Fibroblast of the conjunctiva (primary cell): ENCODE measurements around the gene TFAP2A.

Experiments used
- DNase-seq: peaks from one replicate; pipeline ENCODE4 v3.0.0-alpha.2; 2010; ENCODE audit warnings: low read depth

The TFAP2A gene

DNA sequence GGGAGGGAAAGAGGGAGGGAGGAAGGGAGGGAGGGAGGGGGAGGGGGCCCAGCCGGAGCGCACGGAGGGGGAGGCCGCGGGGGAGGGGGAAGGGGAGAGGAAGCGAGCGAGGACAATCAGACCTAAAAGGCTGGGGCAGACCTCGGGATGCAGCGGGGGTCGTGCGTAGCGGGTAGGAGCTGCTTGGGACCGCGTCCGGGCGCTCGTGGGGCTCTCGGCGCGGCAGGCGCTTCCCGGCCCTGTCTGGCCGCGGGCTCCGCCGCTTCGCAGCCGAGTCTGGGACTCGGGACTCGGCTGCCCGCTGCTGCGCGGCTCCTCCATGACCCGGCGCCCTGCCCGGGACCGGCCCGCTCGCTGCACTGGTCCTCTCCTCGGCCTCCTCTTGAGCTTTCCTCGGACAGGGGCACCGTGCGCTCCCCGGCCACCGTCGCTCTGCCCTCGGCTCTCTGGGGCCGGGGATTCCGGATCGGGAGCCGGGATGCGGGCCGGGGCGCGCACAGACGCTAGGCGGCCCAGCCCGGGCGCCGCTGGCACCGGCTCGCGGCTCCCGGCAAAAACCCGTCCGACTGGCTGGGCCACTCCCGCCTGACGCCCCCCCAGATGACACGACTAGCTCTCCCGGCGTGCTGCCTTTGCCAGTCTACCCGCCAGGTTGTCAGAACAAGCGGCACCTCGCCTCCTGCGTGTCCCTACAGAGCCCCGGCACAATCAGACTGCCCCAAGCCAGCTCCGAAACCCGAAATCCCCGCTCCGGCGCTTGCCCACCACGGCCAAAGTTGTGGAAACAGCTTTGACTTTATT lies 2.2 kb downstream of the TFAP2A start:
- no peak for DNase-seq

DNA sequence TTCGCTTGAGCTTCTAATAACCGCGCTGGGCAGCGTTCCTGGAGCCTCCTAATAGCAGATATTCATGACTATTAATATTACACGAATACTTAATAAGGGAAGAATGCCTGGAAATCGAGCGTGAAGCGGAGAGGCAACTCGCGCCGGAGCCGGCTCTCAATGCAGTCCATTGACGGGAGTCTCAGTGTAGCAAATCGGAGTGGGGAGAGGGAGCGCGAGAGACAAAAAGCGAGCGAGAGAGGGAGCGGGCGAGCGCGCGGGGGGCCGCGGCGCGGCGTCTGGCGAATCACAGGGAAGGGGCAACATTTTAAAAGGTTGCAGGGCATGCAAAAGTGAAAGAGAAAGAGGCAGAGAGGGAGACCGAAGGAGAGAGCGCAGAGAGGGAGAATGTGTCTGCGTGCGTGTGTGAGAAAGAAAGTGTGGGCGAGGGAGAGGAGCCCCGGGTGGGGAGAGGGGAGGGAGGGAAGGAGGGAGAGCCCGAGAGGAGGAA lies 2.9 kb downstream of the TFAP2A start:
- DNase-seq: peak; percentile 78

DNA sequence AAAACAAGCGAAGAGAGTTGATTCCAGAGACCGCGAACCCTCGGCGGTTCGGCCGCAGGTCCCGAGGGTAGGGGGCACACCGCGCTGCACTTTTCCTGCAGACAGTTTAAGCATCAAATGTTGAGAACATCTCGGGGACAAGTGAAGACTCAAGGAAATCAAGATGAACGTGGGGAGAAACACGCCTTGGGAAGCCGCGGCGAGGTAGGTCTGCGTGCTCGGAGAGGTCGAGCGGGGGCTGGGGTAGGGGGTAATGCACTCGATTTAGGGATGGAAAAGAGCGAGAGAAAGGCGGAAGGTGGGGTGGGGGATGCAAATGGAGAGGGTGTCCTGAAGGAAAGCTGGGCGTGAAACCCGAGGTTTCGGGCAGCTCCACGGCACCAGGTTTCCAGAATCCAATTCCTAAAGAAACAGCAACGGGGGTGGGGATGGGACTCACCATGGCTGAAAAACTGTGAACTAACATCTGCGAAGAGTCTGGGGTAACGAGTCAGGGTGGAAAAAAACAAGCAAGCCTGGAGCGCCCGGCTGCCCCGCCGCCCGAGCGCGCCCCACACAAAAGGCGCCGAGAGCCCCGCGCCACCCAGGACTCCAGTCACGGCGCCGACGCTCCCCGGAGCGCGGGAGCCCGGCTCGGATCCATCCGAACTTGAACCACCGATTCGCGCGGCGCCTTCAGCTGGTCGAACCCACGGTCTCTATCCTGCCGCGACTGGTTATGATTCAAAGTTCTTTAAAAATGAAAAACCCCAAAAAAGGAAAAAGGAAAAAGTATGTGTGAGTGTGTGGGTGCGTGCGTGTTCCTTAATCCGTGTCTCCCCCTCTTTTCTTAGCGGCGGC lies 3.5 kb downstream of the TFAP2A start:
- no peak for DNase-seq

DNA sequence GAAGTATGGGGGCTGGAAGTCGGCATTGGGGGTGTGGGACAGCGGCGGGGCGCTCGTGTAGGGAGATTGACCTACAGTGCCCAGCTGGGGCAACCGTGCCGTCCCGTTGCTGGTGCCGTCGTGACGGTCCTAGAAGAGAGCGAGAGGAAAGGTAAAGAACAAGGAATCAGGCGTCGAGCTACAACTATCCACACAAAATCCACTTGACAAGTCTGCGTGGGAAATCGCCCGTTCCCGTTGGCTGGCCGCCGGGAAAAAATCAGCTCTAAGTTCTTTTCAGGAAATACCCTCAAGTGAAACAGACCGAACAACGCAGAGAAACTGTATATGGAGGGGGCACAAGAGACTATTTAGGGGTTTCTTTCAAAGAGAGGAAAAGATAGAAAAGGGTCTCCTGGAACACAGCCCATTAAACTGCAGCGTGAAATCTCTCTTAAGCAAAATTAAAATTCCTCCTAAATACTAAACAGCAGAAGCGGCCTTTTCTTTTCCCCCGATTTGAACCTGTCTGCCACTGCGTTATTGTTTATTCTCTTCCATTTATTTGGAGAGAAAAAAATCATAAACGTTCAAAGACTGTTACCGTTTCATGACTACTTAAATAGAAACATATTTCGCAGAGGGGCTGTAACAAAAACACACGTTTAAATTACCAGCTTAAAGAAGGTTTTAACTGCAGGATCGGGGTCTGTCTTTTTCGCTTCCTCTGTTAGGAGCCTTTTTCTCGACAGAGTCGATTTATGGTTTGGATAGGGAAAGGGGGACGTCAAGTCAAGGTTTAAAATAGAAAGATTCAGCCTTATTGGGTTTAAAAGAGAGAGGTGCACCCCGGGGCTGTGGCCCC lies 4.4 kb downstream of the TFAP2A start:
- no peak for DNase-seq

DNA sequence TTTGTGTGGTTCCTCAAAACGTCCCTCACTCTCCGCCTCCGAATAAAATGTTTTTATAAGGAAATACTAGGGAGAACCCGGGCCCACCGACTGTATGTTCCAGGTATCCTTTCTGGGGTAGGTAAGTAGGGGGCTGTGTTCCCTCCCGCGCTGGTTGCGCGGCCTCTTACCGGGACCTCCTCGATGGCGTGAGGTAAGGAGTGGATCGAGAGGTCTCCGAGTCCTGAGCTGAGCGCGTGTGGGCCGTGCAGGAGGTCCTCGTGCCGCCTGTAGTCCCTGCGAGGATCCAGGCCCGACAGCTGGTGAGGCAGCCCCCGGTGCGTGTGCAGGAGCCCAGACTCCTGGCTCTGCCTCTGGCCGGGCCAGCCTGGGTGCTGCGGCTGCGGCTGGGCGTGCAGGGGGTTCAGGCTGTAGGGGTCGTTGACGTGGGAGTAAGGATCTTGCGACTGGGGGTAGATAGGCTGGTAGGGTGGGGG lies 5.1 kb downstream of the TFAP2A start:
- no peak for DNase-seq

DNA sequence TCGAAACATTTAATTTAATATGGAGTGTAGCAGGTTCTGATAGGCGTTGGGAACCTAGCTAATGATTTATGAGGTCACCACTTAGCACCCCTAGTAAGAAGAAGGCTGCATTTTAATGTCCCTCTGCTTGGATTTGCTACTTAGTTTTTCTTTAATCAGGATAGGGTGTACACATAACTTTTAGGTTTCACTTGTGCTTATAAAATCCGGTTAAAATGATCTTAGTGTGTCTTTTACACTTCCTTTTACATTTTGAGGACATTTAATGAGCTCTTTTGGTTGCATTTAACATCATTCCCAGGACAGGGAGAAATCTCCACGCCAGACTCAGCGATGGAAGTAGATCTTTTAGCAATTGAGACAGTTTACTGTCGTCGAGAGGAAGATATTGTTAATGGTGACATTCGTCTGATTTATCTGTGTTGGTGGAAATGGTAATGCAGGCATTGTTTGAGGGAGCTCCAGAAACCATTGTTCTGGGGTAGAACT lies 5.6 kb downstream of the TFAP2A start:
- no peak for DNase-seq

DNA sequence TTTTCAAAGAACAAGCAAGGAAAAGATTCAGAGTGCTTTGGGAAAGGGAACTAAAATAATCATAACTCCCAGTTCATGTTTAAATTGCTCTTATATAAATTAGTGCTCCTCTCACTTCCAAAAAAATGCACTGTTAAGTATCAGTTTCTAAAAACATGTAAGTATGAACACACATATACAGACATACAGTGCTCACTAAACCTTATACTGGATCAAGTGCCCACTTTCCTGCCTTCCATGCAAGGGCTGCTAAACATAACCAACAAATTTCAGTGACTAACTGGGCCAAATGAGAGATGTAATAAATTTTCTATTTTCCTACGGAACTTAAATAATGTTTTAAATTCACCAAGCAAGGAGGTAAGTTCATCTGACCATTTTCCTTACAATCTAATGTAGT lies 6.4 kb downstream of the TFAP2A start:
- DNase-seq: no peak

DNA sequence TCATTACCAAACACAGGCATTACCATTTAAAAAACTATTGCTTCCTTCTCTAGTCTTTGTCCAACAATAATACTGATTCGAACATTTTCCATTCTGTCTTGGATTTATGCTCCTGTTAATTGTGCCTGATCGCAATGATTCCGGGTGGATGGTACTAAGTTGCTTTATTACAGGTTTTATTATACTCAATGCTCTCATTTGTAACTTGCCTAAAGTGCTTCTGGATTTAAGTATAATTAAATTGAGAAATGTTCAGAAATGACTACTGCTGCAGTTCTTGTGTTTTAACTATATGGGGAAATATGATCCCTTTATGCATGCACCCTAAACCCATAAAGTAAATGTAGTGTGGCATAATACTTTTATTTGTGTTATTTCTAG lies 7.2 kb downstream of the TFAP2A start:
- DNase-seq: no peak

DNA sequence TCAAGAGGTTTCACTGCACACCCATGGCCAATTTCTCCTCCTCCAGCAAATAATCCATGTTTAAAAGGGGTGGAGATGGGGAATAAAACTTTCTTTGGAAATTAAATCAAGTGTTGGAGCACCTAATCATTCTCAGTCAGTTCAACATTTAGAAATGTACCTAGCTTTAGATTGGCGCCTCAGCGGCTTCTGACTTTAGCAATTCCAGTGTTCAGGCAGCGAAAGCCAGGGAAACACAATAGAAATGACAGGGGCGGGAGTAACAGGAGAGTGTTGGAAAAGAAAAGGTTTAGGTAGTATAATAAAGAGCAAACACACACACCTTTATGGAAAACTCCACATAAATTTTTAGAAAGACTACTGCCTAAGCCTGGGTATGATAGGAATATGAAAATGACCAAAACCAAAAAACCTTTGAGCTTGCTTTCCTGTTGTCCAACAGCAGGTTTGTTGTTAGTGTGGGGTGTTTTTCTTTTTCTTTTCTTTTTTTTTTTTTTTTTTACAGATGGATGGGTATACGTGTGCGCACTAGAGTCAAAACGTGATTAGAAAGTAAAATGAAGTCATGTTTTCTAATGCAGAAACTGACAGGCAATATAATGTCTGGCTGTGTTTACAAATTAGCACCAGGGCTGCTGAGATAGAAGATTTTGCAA lies 7.7 kb downstream of the TFAP2A start:
- no peak for DNase-seq

DNA sequence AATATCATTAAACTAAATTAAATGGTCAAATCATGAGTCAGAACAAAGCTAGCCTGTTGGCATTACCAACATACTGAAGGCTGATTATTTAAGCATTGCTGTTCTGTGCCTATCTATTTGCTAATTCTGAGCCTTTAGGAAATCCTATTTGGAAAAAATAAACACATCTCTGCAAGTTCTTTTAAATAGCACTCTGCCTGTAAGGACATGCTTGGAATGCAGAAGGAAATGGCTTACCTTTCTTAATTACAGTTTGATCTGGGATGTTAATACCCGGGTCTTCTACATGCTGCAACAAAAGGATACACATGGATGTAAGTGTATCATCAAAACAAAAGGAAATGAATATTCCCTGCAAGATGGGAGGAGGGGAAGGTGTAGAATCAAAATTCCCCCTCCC lies 8.3 kb downstream of the TFAP2A start:
- DNase-seq: no peak

DNA sequence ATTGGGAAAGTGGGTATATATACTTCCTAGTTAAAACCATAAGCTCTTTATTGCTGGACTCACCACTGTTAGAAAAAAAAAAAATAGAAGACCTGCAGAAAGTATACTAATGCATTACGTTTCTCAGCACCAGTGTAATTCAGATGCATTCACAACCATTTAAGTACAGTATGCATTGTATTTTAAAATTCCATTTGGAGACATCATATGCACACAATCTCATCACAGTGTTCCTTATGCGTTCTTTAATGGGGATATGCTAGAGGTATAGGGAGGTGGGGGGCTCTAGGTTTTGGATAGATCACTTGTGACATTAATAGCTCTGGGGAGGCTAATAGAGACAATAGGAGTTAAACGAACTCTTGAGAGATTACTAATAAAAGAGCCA lies 9.4 kb downstream of the TFAP2A start:
- DNase-seq: no peak

DNA sequence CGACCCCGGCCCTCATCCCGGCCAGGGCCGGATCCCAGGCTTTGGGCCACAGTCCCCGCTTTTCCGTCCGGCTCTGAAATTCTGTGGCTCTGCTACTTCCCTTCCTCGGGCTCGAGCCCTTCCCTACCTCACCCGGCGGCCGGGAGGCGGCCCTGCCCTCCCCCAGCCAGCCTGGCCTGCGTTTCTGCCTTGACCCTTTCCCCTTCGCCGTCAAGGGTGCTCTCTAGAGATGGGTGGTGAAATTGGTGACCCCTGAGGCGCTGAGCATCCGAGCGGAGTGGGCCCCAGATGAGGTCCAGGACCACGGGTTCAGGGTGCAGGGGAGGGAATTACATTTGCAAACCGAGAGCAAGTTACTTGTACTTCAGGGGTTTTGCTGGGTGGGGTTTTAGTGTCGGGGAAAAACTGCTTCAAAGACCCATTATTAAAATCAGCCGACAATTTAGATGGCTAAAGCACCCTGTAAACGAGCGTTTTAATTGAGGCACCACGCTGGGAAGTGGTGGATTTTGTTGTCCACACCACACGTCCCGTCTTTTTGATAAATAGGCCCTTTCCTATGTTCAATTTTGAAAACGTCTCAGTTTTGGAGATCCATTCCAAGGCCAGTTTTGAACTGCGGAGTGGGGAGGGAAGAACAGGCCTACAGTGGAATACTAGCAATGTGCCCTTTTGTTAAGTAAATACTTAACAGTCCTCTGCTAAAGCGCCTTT lies 9.9 kb downstream of the TFAP2A start:
- no peak for DNase-seq

DNA sequence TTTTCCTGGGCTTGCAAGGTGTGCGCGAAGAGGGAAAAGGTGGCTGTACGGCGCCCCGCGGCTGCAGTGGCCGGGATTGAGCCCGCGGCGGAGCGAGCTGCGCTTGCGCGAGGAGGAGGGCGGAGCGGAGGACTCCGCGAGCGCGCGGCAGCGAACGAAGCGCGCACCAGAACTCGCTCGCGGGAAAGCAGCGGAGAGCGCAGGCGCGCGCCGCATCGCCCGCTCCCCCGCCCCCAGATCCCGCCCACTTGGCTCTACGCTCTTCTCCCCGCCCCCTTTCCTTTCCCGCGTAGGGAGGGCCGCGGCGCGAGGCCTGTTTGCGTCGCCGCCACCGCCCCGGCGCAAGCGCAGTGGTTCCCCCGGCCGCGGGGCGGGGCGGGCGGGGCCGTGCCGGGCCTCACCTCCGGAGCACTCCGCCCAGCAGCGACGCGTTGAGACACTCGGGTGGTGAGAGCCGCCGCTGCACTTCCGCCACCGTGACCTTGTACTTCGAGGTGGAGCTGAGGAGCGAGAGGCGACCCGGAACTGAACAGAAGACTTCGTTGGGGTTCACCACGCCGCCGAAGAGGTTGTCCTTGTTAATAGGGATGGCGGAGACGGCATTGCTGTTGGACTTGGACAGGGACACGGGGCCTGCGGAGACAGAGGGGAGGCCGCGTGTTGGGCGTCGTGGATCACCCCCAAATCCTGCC lies 10.6 kb downstream of the TFAP2A start:
- peak; percentile 92 for DNase-seq

DNA sequence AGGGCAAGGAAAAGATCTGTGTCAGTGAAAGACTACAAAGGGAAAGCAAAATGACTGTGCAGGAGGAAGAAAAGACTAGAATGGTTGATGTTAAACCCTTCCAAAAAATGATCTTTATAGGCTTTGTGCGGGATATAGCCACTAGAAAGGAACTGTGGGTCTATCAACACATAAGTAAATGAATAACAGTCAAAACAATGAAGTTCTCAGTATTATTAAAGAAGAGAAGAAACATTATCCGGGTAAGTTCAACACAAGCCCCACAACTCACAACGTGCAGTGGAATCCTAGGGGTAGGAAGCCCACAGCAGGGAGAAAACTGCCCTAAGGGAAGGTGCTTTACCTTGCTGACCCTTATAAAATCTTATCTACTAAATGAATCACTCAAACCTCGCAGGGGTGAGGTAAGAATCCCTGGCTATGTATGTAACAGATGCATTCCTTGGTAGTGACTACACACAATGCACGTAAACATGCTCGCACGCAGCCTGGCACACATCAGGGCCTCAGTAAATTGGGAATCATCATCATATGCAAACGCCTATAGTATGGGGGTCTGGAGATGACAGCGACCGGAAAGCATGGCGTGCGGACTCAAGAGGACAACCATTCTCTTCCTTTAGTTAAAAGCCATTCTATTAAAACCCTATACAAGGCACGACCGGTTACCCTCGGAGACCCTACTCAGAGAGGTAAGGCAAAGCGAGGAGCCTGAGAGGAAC lies 11.3 kb downstream of the TFAP2A start:
- DNase-seq: no peak

DNA sequence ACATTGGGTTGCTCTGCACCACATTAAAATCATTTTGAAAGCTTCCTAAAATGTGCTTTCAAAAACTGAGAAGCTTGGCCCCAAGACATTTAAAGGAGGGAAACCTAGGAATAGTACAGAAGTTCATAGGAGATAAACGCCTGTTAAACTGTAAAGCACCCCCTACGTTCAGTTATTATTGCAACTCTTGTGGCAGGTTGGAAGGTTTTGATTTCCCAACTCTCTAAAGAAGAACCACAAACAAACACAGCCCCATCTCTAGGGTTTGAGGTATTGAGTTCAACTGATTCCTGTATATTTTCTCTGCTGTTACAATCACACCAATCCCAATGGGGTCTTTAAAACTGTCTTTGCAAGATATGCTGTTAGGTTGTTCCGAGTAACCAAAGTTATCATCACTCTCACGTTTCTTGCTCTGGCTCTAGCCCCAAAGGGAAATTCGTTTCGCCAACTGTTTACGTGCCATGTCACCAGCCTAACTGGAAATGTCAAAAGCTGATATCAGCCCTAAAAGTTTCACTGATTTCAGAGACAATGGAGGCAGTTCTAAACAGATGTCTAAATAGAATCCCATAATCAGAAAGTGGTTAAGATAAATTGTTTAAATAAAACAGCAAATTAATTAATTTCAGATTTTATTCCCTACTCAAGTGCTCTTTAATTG lies 12.1 kb downstream of the TFAP2A start:
- DNase-seq: no peak

DNA sequence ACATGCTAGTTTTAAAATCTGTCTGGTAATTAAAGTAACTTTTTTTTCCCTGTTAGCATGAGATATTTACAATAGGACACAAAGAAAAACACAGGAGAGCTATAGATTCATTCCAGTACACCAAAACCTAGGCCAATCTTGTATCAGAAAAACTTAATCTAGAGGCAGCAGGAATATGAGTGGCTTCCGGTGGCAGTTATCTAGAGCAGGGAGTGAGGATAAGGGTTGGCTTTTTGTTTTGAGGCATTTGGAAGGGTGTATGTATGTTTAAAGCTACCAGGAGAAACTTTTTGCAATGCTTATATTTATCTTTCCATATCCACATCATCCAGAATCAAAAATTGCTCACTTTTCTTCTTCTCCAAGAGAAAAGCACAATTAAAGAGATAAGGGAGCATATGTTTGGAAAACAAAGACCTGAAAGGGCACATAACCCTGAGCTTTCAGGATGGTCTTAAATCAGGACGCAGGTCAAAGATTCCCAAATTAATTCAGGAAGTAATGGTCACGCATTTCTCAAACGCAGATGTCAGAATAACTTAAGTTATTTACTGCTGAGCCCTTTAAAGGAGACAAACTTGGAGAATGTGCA lies 13.1 kb downstream of the TFAP2A start:
- no peak for DNase-seq

DNA sequence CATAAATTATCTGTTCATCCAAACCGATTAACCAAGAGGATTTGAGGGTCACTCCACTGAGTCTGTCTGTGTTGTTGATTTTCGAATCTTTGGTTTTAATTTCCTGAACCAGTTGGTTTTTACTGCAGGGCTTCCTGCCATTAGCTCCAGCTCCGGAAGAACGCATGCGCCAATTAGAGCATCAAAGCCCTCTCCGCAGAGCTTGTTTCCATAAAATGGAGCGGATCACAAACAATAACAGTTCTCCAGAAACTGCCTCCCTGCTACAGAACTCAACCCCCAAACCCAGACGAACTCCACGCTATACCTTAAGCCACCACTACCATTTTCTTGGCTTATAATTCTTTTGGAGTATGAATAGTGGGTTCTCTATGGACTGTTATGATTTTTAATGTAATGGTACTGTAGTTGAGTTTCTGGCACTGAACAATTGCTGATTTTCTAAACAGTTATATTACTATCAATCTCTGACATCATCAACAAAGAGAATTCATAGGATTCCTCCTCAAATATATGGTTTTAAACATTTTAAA lies 13.8 kb downstream of the TFAP2A start:
- no peak for DNase-seq

DNA sequence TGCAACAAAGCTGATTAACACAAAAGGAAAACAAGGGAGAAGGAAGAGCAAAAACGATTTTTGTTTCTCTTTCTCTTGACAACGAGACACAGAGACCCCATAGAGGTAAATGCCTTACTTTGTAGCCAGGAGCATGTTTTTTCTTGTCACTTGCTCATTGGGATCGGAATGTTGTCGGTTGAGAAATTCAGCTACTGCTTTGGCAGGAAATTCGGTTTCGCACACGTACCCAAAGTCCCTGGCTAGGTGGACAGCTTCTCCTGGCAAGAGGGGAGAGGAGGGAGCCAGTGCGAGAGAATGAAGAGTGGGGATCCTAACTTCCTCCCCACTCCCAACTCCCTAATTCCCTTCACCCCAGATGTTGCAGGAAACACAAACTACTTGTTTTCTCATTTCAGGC lies 14.5 kb downstream of the TFAP2A start:
- DNase-seq: no peak
